NB4 (cell line): ENCODE measurements around the gene PDZD4.

Experiments
- DNase-seq: peaks from one replicate; pipeline ENCODE4 v3.0.0; 2010; ENCODE audit warnings: low read depth
- H3K4me3 ChIP-seq: one replicate; pipeline ENCODE4 v1.5.1; 2011; ENCODE audit warnings: mild to moderate bottlenecking, low read depth, low read length, moderate library complexity
- CTCF ChIP-seq: IDR thresholded peaks from one replicate; pipeline ENCODE4 v1.5.1; 2012; ENCODE audit warnings: low read depth, low read length
- MAX ChIP-seq: IDR thresholded peaks from 2 replicates; pipeline ENCODE4 v1.6.1; 2011; ENCODE audit warnings: low read depth, low read length
- MYC ChIP-seq: IDR thresholded peaks from 2 replicates; pipeline ENCODE4 v1.6.1; 2011; ENCODE audit warnings: low read depth, low read length
- POLR2A ChIP-seq: IDR thresholded peaks from 2 replicates; pipeline ENCODE4 v1.6.1; 2011; ENCODE audit warnings: mild to moderate bottlenecking; ENCODE audit not compliant: insufficient read length; ENCODE audit errors: extremely low read depth

Gene PDZD4

GRCh38 chrX:153871451-153871850, 41.1 kb upstream of the PDZD4 start:
- no peak for TF ChIP-seq CTCF
- no peak for DNase-seq
- H3K4me3 ChIP-seq = no peak overlapping the region

GRCh38 chrX:153870791-153871360, 40.5 kb upstream of the PDZD4 start:
- DNase-seq = no peak
- no peak overlapping the region for H3K4me3 ChIP-seq
- TF ChIP-seq CTCF (no peak), MYC (no peak), MAX (no peak), POLR2A (no peak)

GRCh38 chrX:153870288-153870690, 39.9 kb upstream of the PDZD4 start:
- no peak for DNase-seq
- TF ChIP-seq MAX = no peak
- TF ChIP-seq POLR2A = no peak
- no peak for TF ChIP-seq MYC
- no peak for TF ChIP-seq CTCF
- H3K4me3 ChIP-seq = no peak overlapping the region

- no peak for DNase-seq
- H3K4me3 ChIP-seq = no peak overlapping the region
- no peak for TF ChIP-seq POLR2A
- no peak for TF ChIP-seq MYC
- no peak for TF ChIP-seq CTCF
- TF ChIP-seq MAX = no peak
These were observed 39.3 kb upstream of the PDZD4 start for GRCh38 chrX:153869473-153870287.

GRCh38 chrX:153868576-153869472, 38.5 kb upstream of the PDZD4 start:
- no peak overlapping the region for H3K4me3 ChIP-seq
- no peak for DNase-seq
- no peak for TF ChIP-seq MYC
- TF ChIP-seq MAX = no peak

- no peak overlapping the region for H3K4me3 ChIP-seq
- TF ChIP-seq MAX (no peak), POLR2A (no peak), MYC (no peak), CTCF (no peak)
- no peak for DNase-seq
These were observed 37.3 kb upstream of the PDZD4 start for GRCh38 chrX:153867671-153868070.
